Caco-2 (cell line): ENCODE measurements around the gene RILPL1. TPM values are rescaled to one million over a fixed set of nuclear protein-coding genes. Genes with fewer than 3 reads are reported as not detected.

ENCODE experiments used
- BruUV-seq: library from RNA; stranded (reverse); fragments of 400-500 nt; replicated peaks from 2 replicates; lab custom pipeline; 2021; lab: Mats Ljungman, UMichigan
- CTCF ChIA-PET: fragments of 300-600 bp; sonication (Branson Sonifier 250); formaldehyde crosslinking; loops from one replicate; lab custom pipeline; 2022; ENCODE audit warnings: antibody characterized with exemption; lab: Charles Lee
- POLR2A ChIA-PET: fragments of 300-600 bp; sonication (Branson Sonifier 250); formaldehyde crosslinking; loops from one replicate; lab custom pipeline; 2022; ENCODE audit warnings: antibody characterized with exemption; lab: Charles Lee
- DNase-seq, 2 experiments: peaks; one replicate each; pipeline versions ENCODE4 v3.0.0 to v3.0.0-alpha.2; 2020 to 2022
- H3K27me3 ChIP-seq: replicated peaks from 2 replicates; pipeline ENCODE4 v1.6.0; 2011; ENCODE audit warnings: low read length; ENCODE audit not compliant: control insufficient read depth, insufficient read depth
- H3K36me3 ChIP-seq: 2 replicates; pipeline ENCODE4 v1.5.1; 2011; ENCODE audit warnings: low read length; ENCODE audit not compliant: control insufficient read depth, insufficient read depth
- H3K4me1 ChIP-seq: fragments of 250-450 bp; sonication (Bioruptor Pico); 2 replicates; pipeline ENCODE4 v1.5.1; 2020; ENCODE audit warnings: mild to moderate bottlenecking
- H3K4me3 ChIP-seq: 2 replicates; pipeline ENCODE4 v1.5.1; 2011; ENCODE audit warnings: low read depth, mild to moderate bottlenecking, control low read depth, low read length
- H3K9me3 ChIP-seq: fragments of 250-450 bp; sonication (Bioruptor Pico); 2 replicates; pipeline ENCODE4 v1.5.1; 2020; ENCODE audit warnings: mild to moderate bottlenecking, moderate library complexity
- H3K27ac Mint-ChIP-seq: one replicate; pipeline ENCODE4 v1.8.0; 2022; ENCODE audit warnings: mixed read lengths; ENCODE audit not compliant: unreplicated experiment
- H3K27me3 Mint-ChIP-seq: one replicate; pipeline ENCODE4 v1.8.0; 2022; ENCODE audit warnings: mixed read lengths; ENCODE audit not compliant: insufficient read depth, unreplicated experiment
- H3K36me3 Mint-ChIP-seq: one replicate; pipeline ENCODE4 v1.8.0; 2022; ENCODE audit warnings: mild to moderate bottlenecking, mixed read lengths; ENCODE audit not compliant: insufficient read depth, unreplicated experiment
- H3K4me1 Mint-ChIP-seq: one replicate; pipeline ENCODE4 v1.8.0; 2022; ENCODE audit warnings: low read depth, mixed read lengths; ENCODE audit not compliant: unreplicated experiment
- H3K4me3 Mint-ChIP-seq: one replicate; pipeline ENCODE4 v1.8.0; 2022; ENCODE audit warnings: mild to moderate bottlenecking, moderate library complexity, mixed read lengths; ENCODE audit not compliant: unreplicated experiment
- H3K9me3 Mint-ChIP-seq: one replicate; pipeline ENCODE4 v1.8.0; 2022; ENCODE audit warnings: mixed read lengths; ENCODE audit not compliant: unreplicated experiment
- intact Hi-C: fragments of 100-400 bp; cut with micrococcal nuclease; formaldehyde crosslinking; loops from one replicate; pipeline ENCODE4 v1.10.0; 2022; ENCODE audit not compliant: unreplicated experiment
- total RNA-seq: library from RNA; stranded (reverse); gene quantifications from 2 replicates; pipeline ENCODE4 v1.2.3, GENCODE V29; 2022
- TF ChIP-seq, protein P1 (sequence below), 2 experiments: fragments of 200-600 bp in 1 of 2; IDR thresholded peaks; 1 replicate in 1 of 2; 2 replicates in 1 of 2; pipeline versions ENCODE4 v1.5.1 to v1.8.0; 2011 to 2022; ENCODE audit warnings: antibody characterized with exemption in 1 of 2, control low read depth in 1 of 2, inconsistent platforms in 1 of 2, low read depth in 1 of 2, low read length in 1 of 2, mild to moderate bottlenecking in 1 of 2, moderate library complexity in 1 of 2; ENCODE audit not compliant: insufficient read depth in 1 of 2, severe bottlenecking in 1 of 2, unreplicated experiment in 1 of 2

The RILPL1 gene
- total RNA-seq, 1 experiment from 2014 or later, result 16.2 TPM

DNA sequence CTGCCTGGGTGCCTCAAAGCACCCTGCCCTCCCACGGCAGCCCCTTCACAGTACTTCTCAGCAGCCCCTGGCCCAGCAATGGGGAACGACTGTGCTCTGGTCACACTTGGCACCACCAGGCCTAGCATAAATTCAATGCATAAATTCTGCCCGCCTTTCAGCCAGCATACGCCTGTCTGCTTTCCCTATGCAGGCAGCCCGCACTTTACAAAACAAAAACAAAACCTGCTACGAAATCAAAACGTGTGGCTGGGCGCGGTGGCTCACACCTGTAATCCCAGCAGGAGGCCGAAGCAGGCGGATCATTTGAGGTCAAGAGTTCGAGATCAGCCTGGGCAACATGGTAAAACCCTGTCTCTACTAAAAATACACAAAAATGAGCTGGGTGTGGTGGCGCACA, 42.0 kb downstream of the RILPL1 start:
- no peak for DNase-seq
- Histone ChIP-seq H3K4me3 (no peak overlapping the region), H3K4me1 (peaks cover 41% of the 10 kb centered on the region), H3K27me3 (no peaks in the 10 kb centered on the region), H3K9me3 (no peaks in the 10 kb centered on the region), H3K36me3 (no peaks in the 10 kb centered on the region)
- BruUV-seq, result no TSS peak
- Mint-ChIP-seq H3K27me3 (no peaks in the 10 kb centered on the region), H3K4me3 (no peak overlapping the region), H3K27ac (no peak overlapping the region), H3K9me3 (no peaks in the 10 kb centered on the region), H3K4me1 (peaks cover 30% of the 10 kb centered on the region), H3K36me3 (peaks cover 25% of the 10 kb centered on the region)
- TF ChIP-seq, protein P1, sequence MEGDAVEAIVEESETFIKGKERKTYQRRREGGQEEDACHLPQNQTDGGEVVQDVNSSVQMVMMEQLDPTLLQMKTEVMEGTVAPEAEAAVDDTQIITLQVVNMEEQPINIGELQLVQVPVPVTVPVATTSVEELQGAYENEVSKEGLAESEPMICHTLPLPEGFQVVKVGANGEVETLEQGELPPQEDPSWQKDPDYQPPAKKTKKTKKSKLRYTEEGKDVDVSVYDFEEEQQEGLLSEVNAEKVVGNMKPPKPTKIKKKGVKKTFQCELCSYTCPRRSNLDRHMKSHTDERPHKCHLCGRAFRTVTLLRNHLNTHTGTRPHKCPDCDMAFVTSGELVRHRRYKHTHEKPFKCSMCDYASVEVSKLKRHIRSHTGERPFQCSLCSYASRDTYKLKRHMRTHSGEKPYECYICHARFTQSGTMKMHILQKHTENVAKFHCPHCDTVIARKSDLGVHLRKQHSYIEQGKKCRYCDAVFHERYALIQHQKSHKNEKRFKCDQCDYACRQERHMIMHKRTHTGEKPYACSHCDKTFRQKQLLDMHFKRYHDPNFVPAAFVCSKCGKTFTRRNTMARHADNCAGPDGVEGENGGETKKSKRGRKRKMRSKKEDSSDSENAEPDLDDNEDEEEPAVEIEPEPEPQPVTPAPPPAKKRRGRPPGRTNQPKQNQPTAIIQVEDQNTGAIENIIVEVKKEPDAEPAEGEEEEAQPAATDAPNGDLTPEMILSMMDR (IDR thresholded peaks at IDR 0.05; ENCODE audit: insufficient read depth in 1 of 2, low read depth in 1 of 2, low read length in 1 of 2, severe bottlenecking in 1 of 2, unreplicated experiment in 1 of 2), result no peak
- intact Hi-C loops, result no loop called here
- CTCF ChIA-PET, result interaction anchor here (0.6 kb wide), 1 partner anchor 16 kb away, joined by 4 read pairs; no protein-coding TSS in a partner anchor
- POLR2A ChIA-PET, result no interaction called here

DNA sequence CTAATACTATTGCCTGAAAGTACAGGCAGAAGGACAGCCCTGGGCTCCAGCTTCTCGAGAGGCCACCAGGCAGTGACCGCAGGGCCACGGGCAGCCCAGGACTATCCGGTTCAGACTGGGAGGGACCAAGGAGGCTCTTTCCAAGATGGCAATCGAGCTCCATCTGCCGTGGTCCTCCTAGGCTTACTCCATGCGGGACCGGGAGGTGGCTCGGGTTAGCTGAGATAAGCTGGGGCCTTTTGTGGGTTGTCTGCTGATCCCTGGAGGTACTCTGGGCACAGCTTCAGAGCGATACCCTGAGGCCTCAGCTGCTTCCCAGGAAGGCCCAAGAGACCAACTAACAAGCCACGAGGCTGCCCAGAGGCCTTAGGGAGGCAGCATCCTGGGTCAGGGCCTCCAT, 42.5 kb downstream of the RILPL1 start:
- CTCF ChIA-PET, result interaction anchor here (0.7 kb wide), 1 partner anchor 364 kb away, joined by 3 read pairs; no protein-coding TSS in a partner anchor
- BruUV-seq, result no TSS peak
- H3K9me3 ChIP-seq, result no peaks in the 10 kb centered on the region
- H3K36me3 ChIP-seq, result no peaks in the 10 kb centered on the region
- no peaks in the 10 kb centered on the region for H3K27me3 ChIP-seq
- Mint-ChIP-seq H3K36me3 (peaks cover 21% of the 10 kb centered on the region), H3K27me3 (no peaks in the 10 kb centered on the region), H3K9me3 (no peaks in the 10 kb centered on the region), H3K4me1 (peaks cover 30% of the 10 kb centered on the region), H3K4me3 (no peak overlapping the region), H3K27ac (no peak overlapping the region)
- peaks cover 41% of the 10 kb centered on the region for H3K4me1 ChIP-seq
- TF ChIP-seq, protein P1 (IDR thresholded peaks at IDR 0.05; ENCODE audit: insufficient read depth in 1 of 2, low read depth in 1 of 2, low read length in 1 of 2, severe bottlenecking in 1 of 2, unreplicated experiment in 1 of 2), result no peak
- POLR2A ChIA-PET, result interaction anchor here (0.7 kb wide), 1 partner anchor 9 kb away, joined by 5 read pairs; no protein-coding TSS in a partner anchor
- no peak overlapping the region for H3K4me3 ChIP-seq
- intact Hi-C loops, result no loop called here
- no peak for DNase-seq

DNA sequence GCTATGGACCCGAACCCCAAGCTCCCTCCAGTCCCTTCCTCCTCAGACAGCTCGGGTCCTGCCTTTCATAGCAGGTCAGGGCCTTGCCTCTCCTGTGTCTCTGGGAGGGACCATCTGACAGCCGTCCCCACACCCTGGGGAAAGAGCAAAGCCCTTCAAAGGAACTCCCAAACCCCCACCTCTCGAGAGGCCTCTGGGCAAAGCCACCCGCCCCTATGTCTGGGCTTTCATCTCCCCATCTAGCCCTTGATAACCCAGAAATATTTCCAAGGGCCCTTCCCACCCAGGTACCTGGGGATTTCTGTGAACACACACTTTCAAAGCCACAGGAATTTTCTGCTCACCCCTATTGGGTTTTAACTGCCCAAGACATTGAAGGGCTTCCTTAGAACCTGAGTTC, 43.4 kb downstream of the RILPL1 start:
- H3K4me1 Mint-ChIP-seq, result peaks cover 30% of the 10 kb centered on the region
- H3K9me3 ChIP-seq, result no peaks in the 10 kb centered on the region
- H3K4me3 Mint-ChIP-seq, result peak overlapping the region; percentile 47
- BruUV-seq, result no TSS peak
- no peaks in the 10 kb centered on the region for H3K9me3 Mint-ChIP-seq
- H3K27ac Mint-ChIP-seq, result peak overlapping the region; percentile 86
- TF ChIP-seq, protein P1 (IDR thresholded peaks at IDR 0.05; ENCODE audit: insufficient read depth in 1 of 2, low read depth in 1 of 2, low read length in 1 of 2, severe bottlenecking in 1 of 2, unreplicated experiment in 1 of 2), result no peak
- H3K4me1 ChIP-seq, result peaks cover 41% of the 10 kb centered on the region
- H3K36me3 ChIP-seq, result no peaks in the 10 kb centered on the region
- intact Hi-C loops, result loop anchor here (1.0 kb wide), 1 partner anchor 29 kb away; no protein-coding TSS in a partner anchor
- no peaks in the 10 kb centered on the region for H3K27me3 ChIP-seq
- peak; percentile 77 to 83 for DNase-seq
- H3K27me3 Mint-ChIP-seq, result no peaks in the 10 kb centered on the region
- ChIA-PET POLR2A (no interaction called here), CTCF (no interaction called here)
- H3K36me3 Mint-ChIP-seq, result peaks cover 19% of the 10 kb centered on the region
- no peak overlapping the region for H3K4me3 ChIP-seq
